ENCODE measurements around the gene CCDC170. TPM values are rescaled to one million over a fixed set of nuclear protein-coding genes. Genes with fewer than 3 reads are reported as not detected.

CCDC170 gene
- total RNA-seq, 1 experiment from 2014 or later, result not detected

DNA sequence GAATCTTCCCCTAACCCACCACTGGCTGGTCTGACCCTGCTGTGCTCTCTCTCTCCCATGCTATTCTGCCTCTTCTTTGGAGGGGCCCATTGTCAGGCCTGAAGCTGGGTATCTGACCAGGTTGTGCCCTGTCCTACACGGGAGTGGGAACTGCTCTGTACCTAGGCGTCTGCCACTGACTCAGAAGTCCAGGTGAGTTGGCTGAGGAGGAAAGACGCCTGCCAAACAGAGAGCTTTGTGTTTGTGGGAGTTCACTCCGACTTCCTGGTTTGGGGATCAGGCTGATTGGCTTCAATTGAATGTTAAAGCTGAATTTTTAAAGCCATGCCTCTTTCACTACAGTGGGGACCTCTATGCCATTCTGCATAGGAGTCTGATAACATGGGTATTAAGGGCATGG lies 136.0 kb downstream of the CCDC170 start:
- TF ChIP-seq EZH2 (IDR thresholded peaks at IDR 0.05; ENCODE audit: low read length, unreplicated experiment) (no peak), EZH2phosphoT487 (IDR thresholded peaks at IDR 0.05; ENCODE audit: borderline replicate concordance, low read length) (no peak), CTCF (conservative IDR thresholded peaks at IDR 0.05; ENCODE audit: low read depth, low read length) (no peak)
- Histone ChIP-seq H2AFZ (ENCODE audit: low read length) (no peak overlapping the region), H3K4me2 (ENCODE audit: low read length) (no peak overlapping the region), H4K20me1 (ENCODE audit: low read length) (no peaks in the 10 kb centered on the region), H3K9me2 (replicated peaks; ENCODE audit: low read length) (no peaks in the 10 kb centered on the region), H3K9me3 (ENCODE audit: low read length) (no peaks in the 10 kb centered on the region), H3K79me2 (ENCODE audit: low read length) (no peaks in the 10 kb centered on the region), H3K9ac (ENCODE audit: low read length) (no peak overlapping the region), H3K27ac (ENCODE audit: low read length) (no peak overlapping the region), H3K36me3 (ENCODE audit: low read depth, low read length) (no peaks in the 10 kb centered on the region), H3K4me1 (ENCODE audit: insufficient read depth, low read length) (peaks cover 22% of the 10 kb centered on the region), H3K27me3 (ENCODE audit: low read length) (no peaks in the 10 kb centered on the region), H3K4me3 (ENCODE audit: low read length) (no peak overlapping the region), H3F3A (ENCODE audit: low read length, unreplicated experiment) (no peaks in the 10 kb centered on the region)
- BruUV-seq (replicated peaks), result no TSS peak
- DNase-seq (peak; percentile 14), ATAC-seq (no peak)
- intact Hi-C loops (cut with micrococcal nuclease), result no loop called here
- POLR2A ChIA-PET (ENCODE audit: unreplicated experiment), result no interaction called here
- CTCF ChIA-PET, result no interaction called here

DNA sequence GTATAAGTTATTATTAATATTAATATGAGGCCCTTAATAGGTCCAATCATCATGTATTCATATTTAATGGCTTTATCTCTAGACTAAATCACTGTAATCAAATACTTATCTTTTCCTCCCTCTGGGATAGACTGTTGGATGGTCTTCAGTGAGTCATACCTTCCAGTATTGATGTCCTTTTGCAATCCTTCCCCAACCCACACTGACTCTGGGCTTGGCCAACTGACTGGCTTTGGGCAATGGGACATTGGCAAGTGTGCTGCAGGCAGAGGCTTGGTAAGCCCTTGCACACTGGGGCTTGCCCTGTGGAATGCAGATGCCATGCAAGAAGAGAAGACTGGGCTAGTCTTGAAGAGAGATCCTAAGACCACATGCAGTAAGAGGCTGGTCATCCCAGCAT lies 136.6 kb downstream of the CCDC170 start:
- Histone ChIP-seq H3K4me2 (ENCODE audit: low read length) (no peak overlapping the region), H3K27me3 (ENCODE audit: low read length) (no peaks in the 10 kb centered on the region), H4K20me1 (ENCODE audit: low read length) (no peaks in the 10 kb centered on the region), H3K9ac (ENCODE audit: low read length) (no peak overlapping the region), H2AFZ (ENCODE audit: low read length) (no peak overlapping the region), H3K79me2 (ENCODE audit: low read length) (no peaks in the 10 kb centered on the region), H3K4me3 (ENCODE audit: low read length) (no peak overlapping the region), H3F3A (ENCODE audit: low read length, unreplicated experiment) (no peaks in the 10 kb centered on the region), H3K9me3 (ENCODE audit: low read length) (no peaks in the 10 kb centered on the region), H3K9me2 (replicated peaks; ENCODE audit: low read length) (no peaks in the 10 kb centered on the region), H3K36me3 (ENCODE audit: low read depth, low read length) (no peaks in the 10 kb centered on the region), H3K4me1 (ENCODE audit: insufficient read depth, low read length) (peaks cover 22% of the 10 kb centered on the region), H3K27ac (ENCODE audit: low read length) (no peak overlapping the region)
- ChIA-PET POLR2A (ENCODE audit: unreplicated experiment) (no interaction called here), CTCF (no interaction called here)
- DNase-seq, result no peak
- intact Hi-C loops (cut with micrococcal nuclease), result no loop called here
- TF ChIP-seq EZH2phosphoT487 (IDR thresholded peaks at IDR 0.05; ENCODE audit: borderline replicate concordance, low read length) (no peak), EZH2 (IDR thresholded peaks at IDR 0.05; ENCODE audit: low read length, unreplicated experiment) (no peak), CTCF (conservative IDR thresholded peaks at IDR 0.05; ENCODE audit: low read depth, low read length) (no peak)
- no peak for ATAC-seq
- BruUV-seq (replicated peaks), result no TSS peak

GRCh38 chr6:151630991-151631655 lies 137.3 kb downstream of the CCDC170 start:
- ChIA-PET POLR2A (ENCODE audit: unreplicated experiment) (no interaction called here), CTCF (no interaction called here)
- Histone ChIP-seq H3K4me3 (ENCODE audit: low read length) (no peak overlapping the region), H3K36me3 (ENCODE audit: low read depth, low read length) (no peaks in the 10 kb centered on the region), H3K27me3 (ENCODE audit: low read length) (no peaks in the 10 kb centered on the region), H3K4me1 (ENCODE audit: insufficient read depth, low read length) (peaks cover 22% of the 10 kb centered on the region), H3K27ac (ENCODE audit: low read length) (no peak overlapping the region), H2AFZ (ENCODE audit: low read length) (no peak overlapping the region), H3K9ac (ENCODE audit: low read length) (no peak overlapping the region), H3K9me2 (replicated peaks; ENCODE audit: low read length) (no peaks in the 10 kb centered on the region), H3F3A (ENCODE audit: low read length, unreplicated experiment) (no peaks in the 10 kb centered on the region), H3K9me3 (ENCODE audit: low read length) (no peaks in the 10 kb centered on the region), H3K4me2 (ENCODE audit: low read length) (no peak overlapping the region), H3K79me2 (ENCODE audit: low read length) (no peaks in the 10 kb centered on the region), H4K20me1 (ENCODE audit: low read length) (no peaks in the 10 kb centered on the region)
- no TSS peak for BruUV-seq (replicated peaks)
- no peak for TF ChIP-seq EZH2 (IDR thresholded peaks at IDR 0.05; ENCODE audit: low read length, unreplicated experiment)
- TF ChIP-seq CTCF (conservative IDR thresholded peaks at IDR 0.05; ENCODE audit: low read depth, low read length), result no peak
- TF ChIP-seq EZH2phosphoT487 (IDR thresholded peaks at IDR 0.05; ENCODE audit: borderline replicate concordance, low read length), result no peak
- intact Hi-C loops (cut with micrococcal nuclease), result no loop called here
- no peak for DNase-seq
- no peak for ATAC-seq
